GM19463 (cell line): Measurements from ENCODE around the gene RGS12.

Source experiments
- ATAC-seq: cut with Tn5 transposase; IDR thresholded peaks from one replicate; pipeline ENCODE4 v1.9.1; 2021; ENCODE audit warnings: mild to moderate bottlenecking, moderate library complexity; ENCODE audit not compliant: unreplicated experiment

The RGS12 gene

GRCh38 chr4:3292571-3293400 is at the start of gene RGS12:
RGS12 (plus strand) TSS chr4:3293021; CDS start chr4:3316171, 23,150 bp downstream.
- ATAC-seq = peak; percentile 88

- ATAC-seq = no peak
Observed at GRCh38 chr4:3243136-3243780, 49.6 kb upstream of the RGS12 start.

GRCh38 chr4:3244002-3244401 is 48.8 kb upstream of the RGS12 start:
- ATAC-seq = no peak

GRCh38 chr4:3244747-3245146 is 48.1 kb upstream of the RGS12 start:
- ATAC-seq = no peak

- no peak for ATAC-seq
Observed at GRCh38 chr4:3245676-3246075, 47.1 kb upstream of the RGS12 start.

GRCh38 chr4:3246458-3247398 is 46.1 kb upstream of the RGS12 start:
- ATAC-seq = no peak

- no peak for ATAC-seq
Observed at GRCh38 chr4:3247399-3248177, 45.2 kb upstream of the RGS12 start.

- ATAC-seq = no peak
Observed at GRCh38 chr4:3248178-3248480, 44.7 kb upstream of the RGS12 start.

GRCh38 chr4:3248811-3249661 is 43.8 kb upstream of the RGS12 start, which contains the start of gene MSANTD1:
MSANTD1 (plus strand) TSS chr4:3249159; CDS start chr4:3249223, 64 bp downstream.
- ATAC-seq = no peak

- ATAC-seq = no peak
Observed at GRCh38 chr4:3249711-3250437, 42.9 kb upstream of the RGS12 start.

- ATAC-seq = no peak
Observed at GRCh38 chr4:3250438-3250955, 42.3 kb upstream of the RGS12 start.

GRCh38 chr4:3250956-3251690 is 41.7 kb upstream of the RGS12 start:
- ATAC-seq = no peak

GRCh38 chr4:3251691-3252479 is 40.9 kb upstream of the RGS12 start:
- no peak for ATAC-seq

- ATAC-seq = no peak
Observed at GRCh38 chr4:3252480-3252828, 40.4 kb upstream of the RGS12 start.

- ATAC-seq = no peak
Observed at GRCh38 chr4:3252831-3253641, 39.8 kb upstream of the RGS12 start.

GRCh38 chr4:3253808-3254207 is 39.0 kb upstream of the RGS12 start:
- ATAC-seq = no peak
